HCT116 (cell line): Measurements from ENCODE around the gene RHPN2.

Experiments used
- CTCF ChIP-seq, 3 experiments: fragments of 200-600 bp in 1 of 3; sonication (generic) in 1 of 3; IDR thresholded peaks in 2 of 3; conservative IDR thresholded peaks in 1 of 3; 2 replicates each; pipeline ENCODE4 v1.5.1; 2012 to 2017; ENCODE audit warnings: low read depth in 2 of 3, low read length in 2 of 3, antibody characterized with exemption in 1 of 3, borderline replicate concordance in 1 of 3, control low read depth in 1 of 3, mild to moderate bottlenecking in 1 of 3, mixed read lengths in 1 of 3, mixed run types in 1 of 3, moderate library complexity in 1 of 3; ENCODE audit not compliant: insufficient read depth in 1 of 3
- EGR1 ChIP-seq: IDR thresholded peaks from 2 replicates; pipeline ENCODE4 v1.6.1; 2012; ENCODE audit warnings: low read depth
- EZH2 ChIP-seq: fragments of 200-600 bp; sonication (generic); IDR thresholded peaks from 2 replicates; pipeline ENCODE4 v1.6.1; 2017; ENCODE audit warnings: antibody characterized with exemption, mixed run types
- EZH2phosphoT487 ChIP-seq: fragments of 200-600 bp; IDR thresholded peaks from 2 replicates; pipeline ENCODE4 v1.6.1; 2018; ENCODE audit warnings: antibody characterized with exemption, borderline replicate concordance
- POLR2A ChIP-seq: IDR thresholded peaks from 2 replicates; pipeline ENCODE4 v1.7.0; 2011; ENCODE audit warnings: borderline replicate concordance; ENCODE audit not compliant: insufficient read depth, insufficient read length; ENCODE audit errors: extremely low read depth
- POLR2AphosphoS5 ChIP-seq: IDR thresholded peaks from 2 replicates; pipeline ENCODE4 v1.6.1; 2011; ENCODE audit warnings: mild to moderate bottlenecking, low read depth, low read length, moderate library complexity
- RAD21 ChIP-seq: IDR thresholded peaks from 2 replicates; pipeline ENCODE4 v1.6.1; 2012; ENCODE audit warnings: low read depth, mild to moderate bottlenecking
- SIN3A ChIP-seq: IDR thresholded peaks from 2 replicates; pipeline ENCODE4 v1.6.1; 2012; ENCODE audit warnings: low read depth
- SP1 ChIP-seq: IDR thresholded peaks from 2 replicates; pipeline ENCODE4 v1.6.1; 2012; ENCODE audit warnings: low read depth
- YY1 ChIP-seq: IDR thresholded peaks from 2 replicates; pipeline ENCODE4 v1.6.1; 2011; ENCODE audit warnings: low read length, low read depth, moderate library complexity, mild to moderate bottlenecking; ENCODE audit not compliant: insufficient replicate concordance; ENCODE audit errors: extremely low read depth
- ZNF274 ChIP-seq: fragments of 200-500 bp; sonication (Bioruptor generic); IDR thresholded peaks from 2 replicates; pipeline ENCODE4 v1.6.1; 2014; ENCODE audit warnings: mild to moderate bottlenecking, low read depth, low read length, inconsistent platforms

DNA sequence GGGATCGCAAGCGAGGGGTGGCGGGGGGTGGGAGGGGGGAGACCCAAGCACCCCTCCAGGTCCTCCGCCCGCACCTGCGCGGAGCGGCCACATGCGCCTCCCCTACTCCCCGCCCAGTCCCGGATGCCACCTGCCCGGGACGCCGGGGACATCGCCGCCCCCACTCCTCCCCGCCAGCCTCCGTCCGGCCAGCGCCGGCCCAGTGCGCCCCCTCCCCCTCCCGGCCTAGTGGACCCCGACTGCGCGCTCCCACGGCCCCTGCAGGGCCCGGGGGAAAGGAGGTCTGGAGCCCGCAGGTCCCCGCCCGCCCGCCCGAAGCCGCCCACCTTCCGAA lies 263 bp downstream of the RHPN2 start:
- no peak for TF ChIP-seq CTCF (IDR thresholded peaks at IDR 0.05 in 2 of 3, conservative IDR thresholded peaks at IDR 0.05 in 1 of 3; ENCODE audit: borderline replicate concordance in 1 of 3, insufficient read depth in 1 of 3, low read depth in 2 of 3, low read length in 2 of 3)
- TF ChIP-seq EGR1, result no peak
- no peak for TF ChIP-seq POLR2A
- TF ChIP-seq POLR2AphosphoS5, result no peak
- TF ChIP-seq RAD21, result no peak
- no peak for TF ChIP-seq ZNF274
- no peak for TF ChIP-seq YY1
- TF ChIP-seq EZH2phosphoT487, result no peak
- no peak for TF ChIP-seq SP1
- TF ChIP-seq EZH2, result no peak
- TF ChIP-seq SIN3A, result no peak
